GM21786 (cell line): Measurements from ENCODE around the gene MMP28.

Experiments used
- ATAC-seq: cut with Tn5 transposase; IDR thresholded peaks from one replicate; pipeline ENCODE4 v1.9.1; 2021; ENCODE audit not compliant: unreplicated experiment

MMP28 gene

DNA sequence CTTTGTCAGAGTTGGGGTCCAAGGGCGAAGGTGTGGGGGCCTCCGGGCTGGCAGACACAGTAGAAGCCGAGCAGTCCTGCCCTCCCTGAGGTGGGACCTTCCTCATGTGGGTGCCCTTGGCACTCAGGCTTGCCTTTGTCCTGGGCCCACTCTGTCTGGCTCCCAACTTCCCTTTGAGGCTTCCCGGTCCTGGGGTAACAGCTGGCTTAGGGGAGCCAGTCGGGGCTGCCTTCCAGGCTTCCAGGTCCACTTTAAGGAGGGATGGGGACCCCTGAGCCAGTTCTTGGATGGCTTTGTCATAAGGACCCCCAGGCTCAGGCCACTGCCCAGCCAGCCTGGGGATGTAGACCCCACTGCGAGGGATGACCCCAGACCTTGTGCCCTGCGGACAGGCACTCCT lies 50.2 kb downstream of the MMP28 start:
- ATAC-seq, result no peak

DNA sequence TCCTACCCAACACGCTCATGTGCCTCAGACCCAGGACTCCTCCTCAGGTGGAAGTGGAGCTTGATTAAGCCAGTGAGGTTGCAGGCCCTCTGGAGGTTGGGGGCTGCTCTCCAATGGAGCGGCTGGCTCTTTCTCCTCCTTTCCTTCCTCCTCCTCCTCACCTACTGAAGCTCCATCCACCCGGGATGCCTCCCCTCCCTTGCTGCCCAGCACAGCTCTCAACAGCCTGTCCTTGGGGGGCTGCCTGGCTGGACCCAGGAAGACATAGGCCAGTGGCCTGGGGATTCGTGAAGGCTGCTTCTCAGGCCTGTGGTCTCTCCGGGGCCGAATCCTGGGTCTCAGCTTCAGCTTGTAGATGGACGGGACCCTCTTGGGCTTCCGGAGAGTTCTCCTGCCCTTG lies 50.6 kb downstream of the MMP28 start:
- no peak for ATAC-seq

DNA sequence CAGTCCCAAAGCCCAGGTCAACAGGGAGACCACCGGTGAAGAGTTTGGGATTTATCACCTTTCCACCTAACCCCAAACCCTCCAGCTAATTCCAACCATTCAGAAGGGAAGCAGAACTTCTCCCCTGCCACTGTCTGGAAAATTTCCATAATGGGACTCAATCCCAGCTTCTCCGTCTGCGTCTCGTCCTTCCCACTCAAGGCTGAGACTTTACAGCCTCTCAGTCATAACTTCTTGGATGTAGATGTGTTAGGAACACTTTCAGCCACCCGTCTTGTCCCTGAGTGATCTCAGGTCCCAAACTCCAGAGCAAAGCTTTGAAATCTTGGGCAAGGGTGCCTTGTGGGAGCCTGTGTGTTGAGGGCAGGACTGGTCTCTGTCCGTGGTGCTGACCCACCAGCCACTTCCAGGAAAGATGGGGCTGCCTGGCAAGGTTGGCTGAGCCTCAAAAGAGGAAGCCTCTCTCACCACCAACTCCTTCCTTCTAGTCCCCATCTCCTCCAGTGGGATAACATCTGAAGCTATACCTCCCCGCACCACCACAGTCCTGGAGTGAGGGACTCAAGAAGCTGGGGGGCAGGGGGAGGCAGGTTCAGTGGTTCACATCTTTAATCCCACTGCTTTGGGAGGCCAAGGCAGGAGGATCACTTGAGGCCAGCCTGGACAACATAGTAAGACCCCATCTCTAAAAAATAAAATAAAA lies 51.7 kb downstream of the MMP28 start:
- no peak for ATAC-seq

DNA sequence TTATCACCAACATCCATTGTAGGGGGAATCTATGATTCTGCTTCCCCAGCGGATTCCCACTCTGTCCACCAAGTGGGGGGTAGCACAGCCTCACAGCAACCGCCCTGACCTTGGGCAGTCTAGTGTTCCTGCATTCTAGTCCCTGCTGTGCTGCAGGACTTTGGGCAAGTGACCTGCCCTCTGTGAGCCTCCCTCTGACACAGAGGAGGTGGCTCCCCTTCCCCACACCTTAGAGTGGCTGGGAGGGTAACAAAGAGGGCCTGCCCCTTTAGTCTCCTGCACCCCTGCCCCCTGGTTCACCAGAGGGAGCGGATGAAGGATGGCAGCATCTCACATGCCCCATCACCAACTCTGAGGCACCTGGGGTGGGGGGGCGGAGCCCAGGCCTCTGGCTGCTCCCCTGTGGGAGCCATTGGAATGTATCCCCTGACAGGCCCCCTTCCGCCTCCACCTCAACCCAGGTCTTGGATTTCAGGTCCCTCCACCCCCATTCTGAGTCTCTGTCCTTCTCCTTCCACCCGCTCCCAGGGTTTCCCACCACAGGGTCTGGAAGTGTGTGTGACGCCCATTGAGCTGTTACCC lies 52.5 kb downstream of the MMP28 start:
- ATAC-seq, result no peak

DNA sequence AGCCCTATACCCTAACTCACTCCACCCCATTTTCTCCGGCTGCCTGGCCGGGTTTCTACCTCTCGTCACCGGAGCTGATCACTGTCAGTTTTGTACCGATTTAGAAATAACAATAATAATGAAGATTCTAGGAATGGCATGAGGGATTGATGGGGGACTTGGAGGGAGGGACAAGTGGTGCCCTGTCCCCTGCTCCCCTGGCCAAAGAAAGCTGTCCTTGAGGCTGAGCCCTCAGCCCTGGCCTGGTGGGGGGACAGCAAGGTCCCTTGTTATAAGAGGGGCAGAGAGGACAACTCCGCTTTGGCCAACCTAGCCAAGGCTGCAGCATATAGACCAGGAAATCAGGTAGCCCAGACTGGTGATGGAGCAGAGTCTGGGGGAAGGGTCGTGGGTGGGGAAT lies 52.9 kb downstream of the MMP28 start:
- ATAC-seq, result no peak

DNA sequence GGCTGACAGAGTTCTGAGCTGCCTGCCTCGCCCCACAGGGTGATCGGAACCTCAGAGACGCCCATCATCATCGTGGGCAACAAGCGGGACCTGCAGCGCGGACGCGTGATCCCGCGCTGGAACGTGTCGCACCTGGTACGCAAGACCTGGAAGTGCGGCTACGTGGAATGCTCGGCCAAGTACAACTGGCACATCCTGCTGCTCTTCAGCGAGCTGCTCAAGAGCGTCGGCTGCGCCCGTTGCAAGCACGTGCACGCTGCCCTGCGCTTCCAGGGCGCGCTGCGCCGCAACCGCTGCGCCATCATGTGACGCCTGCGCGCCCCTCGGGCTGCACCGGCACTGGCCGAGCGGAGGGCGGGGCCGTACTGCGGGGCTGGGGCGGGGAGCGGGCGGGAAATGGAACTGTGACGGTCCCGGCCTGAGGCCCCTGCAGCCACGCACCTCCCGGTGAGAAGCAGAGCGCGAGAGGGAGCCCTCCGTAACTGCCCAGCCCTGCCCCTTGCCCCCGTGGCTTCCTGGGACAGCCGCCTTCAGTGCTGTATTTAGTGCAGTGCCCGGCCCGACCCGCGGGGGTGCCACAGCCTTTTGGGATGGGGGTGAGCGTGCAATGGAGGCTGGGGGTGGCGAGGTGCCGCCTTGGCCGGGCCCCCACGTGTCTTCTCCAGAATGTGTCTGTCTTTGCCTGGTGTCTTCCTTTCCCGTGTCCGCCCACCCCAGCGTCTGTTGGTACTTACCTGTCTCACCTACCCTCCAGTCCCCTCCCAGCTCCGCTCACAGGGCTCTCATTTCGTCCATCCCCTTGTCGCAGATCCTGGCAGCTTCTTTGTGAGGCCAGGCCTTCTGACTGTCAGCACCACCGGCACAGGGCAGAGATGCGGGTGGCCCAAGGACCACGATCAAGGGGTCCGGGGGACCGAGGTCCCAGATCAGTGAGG lies 54.2 kb downstream of the MMP28 start:
- no peak for ATAC-seq

DNA sequence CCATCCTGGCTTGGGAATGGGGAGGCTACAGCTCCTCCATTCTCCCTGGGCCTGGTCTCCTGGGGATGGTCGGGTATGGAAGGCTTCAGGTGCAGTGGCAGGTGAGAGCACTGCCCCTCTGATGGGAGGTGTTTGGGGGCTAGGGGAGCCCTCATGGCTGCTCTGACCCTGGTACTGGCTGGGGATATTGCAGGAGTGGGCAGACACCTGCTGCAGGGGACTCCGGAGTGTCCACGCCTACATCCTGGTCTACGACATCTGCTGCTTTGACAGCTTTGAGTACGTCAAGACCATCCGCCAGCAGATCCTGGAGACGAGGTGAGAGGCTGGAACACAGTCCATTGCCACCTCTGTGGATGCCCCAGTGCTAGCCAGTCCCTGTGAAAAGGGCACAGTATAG lies 55.2 kb downstream of the MMP28 start:
- ATAC-seq, result no peak

DNA sequence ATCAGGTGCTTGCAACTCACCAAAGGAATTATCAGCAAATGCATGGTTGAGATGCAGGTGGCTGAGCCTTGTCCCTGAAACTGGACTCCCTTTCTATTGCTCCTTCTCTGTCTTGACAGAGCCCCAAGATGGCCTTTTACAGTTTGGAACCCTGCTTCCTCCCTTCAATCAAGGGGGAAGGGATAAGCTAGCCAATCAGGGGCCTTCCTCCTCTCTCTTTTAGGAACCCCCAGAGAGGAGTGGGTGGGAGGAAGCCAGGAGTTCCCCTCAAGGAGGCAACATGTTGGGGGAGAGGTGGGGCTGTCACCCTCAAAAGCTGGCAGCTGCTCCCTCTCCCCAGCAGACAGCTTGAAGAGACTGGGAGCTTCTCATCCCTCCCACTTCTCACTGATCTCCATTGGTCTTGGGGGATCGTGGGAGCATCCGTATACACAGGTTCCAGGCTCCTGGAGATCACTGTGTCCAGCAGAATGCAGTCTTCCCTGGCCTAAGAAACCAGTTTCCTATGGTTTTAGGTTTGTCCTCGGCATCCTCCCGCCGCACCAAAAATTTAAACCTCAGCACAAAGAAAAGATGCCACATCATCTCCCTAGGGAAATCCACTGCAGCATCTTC lies 56.8 kb downstream of the MMP28 start:
- no peak for ATAC-seq

DNA sequence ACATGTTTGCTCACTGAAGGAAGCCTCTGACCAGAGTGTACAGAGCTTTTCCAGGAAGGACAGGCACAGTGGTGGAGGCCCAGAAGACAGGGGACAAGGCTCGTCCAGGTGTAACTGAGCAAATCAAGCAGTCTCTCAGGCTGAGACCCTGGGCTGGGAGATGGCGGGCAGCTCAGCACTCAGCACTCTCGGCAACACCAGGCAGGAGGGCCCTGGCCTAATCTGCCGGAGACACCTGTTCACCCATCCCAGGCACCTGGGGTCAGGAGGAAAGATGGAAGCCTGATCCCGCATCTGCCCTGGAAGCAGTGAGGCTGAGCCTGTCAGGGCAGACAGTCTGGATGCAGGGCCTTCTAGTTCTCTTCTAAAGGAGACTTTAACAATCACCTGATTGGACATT lies 59.2 kb downstream of the MMP28 start:
- ATAC-seq, result no peak

DNA sequence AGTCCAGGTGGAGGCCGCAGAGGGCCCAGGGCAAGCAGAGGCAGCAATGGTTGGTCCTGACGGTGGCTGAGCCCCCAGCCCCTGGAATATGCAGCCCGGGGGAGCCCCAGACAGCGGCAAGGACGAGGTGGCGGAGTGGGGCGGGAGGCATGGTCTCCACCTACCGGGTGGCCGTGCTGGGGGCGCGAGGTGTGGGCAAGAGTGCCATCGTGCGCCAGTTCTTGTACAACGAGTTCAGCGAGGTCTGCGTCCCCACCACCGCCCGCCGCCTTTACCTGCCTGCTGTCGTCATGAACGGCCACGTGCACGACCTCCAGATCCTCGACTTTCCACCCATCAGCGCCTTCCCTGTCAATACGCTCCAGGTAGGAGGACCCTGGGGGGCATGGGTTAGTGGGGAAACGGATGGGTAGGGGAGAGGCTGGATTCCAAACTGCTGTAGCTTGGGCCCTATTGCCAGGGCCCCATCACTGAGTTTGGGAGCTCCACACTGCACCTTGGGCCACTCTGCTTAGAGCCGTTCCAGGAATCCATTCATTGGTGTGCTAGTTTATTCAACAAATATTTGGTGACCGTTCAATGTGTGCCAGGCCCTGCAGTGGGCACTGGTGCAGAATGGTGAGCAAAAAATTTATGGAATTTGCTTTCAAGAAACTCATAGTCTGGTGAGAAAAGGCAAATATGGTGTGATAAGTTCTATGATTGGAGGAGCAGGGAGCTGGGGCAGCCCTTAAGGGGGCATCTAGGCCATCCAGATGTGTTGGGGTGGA lies 60.2 kb downstream of the MMP28 start:
- no peak for ATAC-seq

DNA sequence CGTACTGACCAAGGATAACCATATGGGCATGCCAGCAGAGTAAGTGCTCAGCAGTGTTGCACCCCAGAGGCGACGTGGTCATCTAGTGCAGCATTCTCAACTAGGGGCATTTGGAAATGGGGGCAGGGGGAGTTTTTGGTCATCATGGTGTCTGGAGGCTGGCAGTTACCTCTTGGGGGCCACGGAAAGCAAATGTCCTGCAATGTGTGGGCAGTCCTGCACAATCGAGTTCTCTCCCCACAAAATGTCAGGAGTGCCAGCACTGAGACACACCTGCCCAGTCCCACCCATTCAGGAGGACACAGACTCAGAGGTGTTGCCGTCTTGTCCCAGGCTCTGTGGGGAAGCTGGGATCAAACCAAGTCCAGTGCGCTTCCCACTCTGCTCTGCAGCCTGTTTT lies 61.0 kb downstream of the MMP28 start:
- ATAC-seq, result no peak

DNA sequence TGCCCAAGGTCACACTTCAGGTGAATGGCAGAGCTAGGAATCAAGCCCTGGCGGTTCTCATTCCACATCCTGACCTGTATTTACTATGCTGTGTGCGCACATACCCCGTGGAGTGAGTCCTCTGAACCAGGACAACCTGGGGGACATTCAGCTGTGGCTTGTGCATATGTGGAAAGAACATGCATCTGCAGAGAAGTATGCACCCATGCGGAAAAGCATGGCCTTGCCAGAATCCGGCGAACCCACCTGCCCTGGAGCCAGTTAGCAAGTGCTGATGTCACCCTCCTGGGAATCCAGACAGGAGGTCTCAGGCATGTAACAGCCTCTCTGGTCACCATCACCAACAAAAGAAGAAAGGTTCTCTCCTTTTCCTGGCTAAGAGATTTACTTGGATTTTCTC lies 62.1 kb downstream of the MMP28 start:
- ATAC-seq, result no peak

DNA sequence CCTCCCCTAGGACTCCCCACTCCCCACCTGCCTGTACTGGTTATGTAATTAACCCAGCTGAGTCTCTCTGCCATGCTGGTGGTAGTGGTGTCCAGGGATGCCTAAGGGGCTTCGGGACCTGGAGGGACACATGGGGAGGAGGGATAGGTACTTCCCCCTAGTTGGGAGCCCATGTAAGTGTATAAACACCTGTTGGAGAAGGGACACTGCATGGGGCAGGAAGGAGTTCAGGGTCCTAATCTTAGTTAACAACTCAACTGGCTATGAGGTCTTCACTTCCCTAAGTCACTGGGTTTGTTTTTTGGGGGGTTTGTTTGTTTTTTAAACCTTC lies 62.7 kb downstream of the MMP28 start:
- no peak for ATAC-seq

DNA sequence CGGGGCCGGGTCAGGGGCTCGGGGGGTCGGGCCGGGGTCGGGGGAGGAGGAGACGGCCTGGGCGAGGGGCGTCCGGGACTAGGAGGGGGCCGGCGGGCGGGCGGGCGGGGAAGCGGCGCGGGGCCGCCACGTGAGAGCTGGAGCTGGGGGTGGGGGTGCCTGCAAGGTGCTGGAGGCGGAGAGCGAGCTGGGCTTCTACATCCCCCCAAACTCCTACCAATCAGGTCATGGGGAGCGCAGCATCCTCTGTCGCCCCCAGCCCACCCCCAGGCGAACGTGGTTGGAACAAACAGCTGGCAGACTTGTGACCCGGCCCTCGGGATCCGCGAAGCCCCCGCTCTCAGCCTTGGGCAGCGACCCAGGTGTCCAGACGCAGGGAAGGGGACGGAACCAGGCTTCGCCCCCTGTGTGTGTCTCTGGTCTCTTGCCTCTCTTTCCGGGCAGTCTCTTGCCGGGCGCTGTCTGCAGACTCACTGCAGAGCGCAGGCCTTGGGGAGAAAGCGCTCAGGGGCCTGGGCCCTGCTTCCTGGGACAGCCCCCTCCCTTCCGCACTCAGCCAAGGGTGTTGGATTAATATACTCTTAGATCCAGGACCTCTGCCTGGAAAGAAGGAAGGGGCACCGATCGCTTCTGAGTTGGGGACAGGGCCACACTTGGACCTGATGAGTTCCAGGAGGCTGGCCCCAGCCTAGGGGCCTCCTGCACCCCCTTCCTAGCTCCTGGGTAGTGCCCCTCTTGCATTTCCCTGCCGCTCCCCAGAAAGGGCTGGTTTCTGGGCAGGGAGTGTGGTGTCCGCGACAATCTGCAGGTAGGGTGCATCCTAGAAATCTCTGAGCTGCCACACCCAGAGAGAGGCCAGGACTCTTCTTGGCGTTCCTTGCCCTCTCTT lies 63.3 kb downstream of the MMP28 start:
- no peak for ATAC-seq

DNA sequence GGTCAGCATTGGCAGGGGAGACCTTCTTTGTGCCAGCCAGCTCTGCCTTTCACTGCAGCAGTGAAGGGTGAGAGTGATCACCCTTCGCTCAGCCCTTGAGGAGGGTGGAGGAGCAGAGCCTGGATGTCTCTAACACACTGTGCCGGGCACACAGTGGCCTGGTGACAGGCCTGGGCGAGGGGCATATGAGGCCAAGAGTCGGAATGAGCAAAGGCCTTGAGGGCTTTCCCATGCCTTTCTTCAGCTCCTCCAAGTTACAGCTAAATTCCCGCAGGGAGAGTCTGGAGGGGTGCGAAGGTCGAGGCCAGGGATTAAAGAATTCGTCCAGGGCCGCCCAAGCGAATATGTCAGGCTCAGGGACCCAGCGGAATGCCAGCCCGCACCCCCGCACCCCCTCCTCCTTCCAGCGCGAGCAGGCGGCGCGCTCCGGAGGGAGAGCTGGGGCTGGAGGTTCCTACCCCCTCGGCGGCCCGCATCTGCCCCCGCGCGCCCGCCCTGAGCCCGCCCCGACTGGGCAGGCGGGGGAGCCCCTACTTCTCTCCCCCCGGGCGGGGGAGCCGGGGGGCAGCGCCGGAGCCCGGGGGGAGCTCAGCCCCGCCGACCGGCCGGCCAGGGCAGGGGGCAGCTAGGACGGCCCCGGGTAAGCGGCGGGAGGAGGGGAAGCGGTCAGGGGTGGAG lies 64.1 kb downstream of the MMP28 start, which contains the start of gene RASL10B:
Gene RASL10B, plus strand, starts transcription at position 401 of the 678 bp plus-strand sequence. CDS start 3,546 bp downstream, outside the sequence.
- ATAC-seq, result no peak

DNA sequence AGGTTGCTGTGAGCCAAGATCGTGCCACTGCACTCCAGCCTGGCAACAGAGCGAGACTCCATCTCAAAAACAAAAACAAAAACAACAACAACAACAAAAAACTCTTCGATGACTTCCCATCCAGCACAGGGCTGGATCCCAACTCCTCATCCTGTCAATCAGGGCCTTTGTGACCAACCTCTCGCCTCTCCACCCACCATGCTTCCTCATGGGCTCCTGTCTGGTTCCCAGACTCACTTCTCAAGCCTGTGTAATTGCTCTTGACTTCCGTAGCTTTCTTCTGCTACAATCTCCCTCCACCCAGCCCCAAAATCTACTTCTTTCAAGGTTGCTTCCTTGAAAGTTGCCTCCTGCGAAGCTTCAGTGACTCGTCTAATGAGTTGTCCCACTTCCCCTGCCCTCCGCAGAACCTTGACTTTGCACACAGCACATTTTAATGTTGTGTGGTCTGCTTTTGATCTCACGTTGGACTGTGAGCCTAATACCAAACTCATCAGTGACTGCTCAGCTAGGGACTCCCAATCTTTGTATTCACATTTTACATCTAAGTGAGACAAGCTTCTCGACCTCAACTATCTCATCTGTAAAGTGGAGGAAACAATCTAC lies 64.9 kb downstream of the MMP28 start:
- ATAC-seq, result no peak

DNA sequence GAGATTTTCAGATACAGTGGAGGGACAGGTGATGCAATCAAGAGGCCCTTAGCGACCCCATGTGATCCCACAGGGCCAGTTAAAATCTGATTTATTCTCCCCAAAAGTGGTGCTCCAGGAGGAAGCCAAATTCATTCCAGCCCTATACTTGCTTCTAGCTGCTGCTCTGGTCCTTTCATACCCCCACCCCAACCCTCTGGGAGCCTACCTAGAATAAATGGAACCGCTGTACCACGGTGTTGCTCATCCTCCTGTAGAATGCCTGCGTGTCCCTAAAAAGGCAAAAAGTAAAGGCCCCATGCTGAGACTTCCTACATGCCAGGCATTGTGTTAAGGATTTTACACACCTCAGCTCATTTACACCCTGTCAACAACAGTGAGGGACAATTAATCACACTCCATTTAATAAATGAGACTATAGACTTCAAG lies 66.0 kb downstream of the MMP28 start:
- ATAC-seq, result no peak

DNA sequence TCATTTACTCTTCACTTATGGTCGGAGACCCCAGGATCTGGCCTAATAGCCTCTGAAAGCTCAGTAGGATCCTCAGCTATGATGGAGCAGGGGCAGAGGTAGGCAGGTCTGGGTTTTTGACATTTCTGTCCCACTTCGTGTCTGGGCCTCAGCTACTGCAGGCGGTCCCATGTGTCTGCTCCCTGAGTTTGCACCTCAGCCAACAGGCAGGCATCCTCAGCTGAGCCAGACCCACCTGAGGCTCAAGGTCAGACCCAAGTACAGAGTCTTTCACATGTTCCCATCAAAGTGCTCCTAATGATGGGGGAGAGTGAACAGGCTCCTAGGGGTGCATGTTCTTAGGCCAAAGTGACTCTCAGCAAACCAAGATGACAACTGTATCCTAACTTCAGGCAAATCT lies 66.9 kb downstream of the MMP28 start:
- ATAC-seq, result no peak

DNA sequence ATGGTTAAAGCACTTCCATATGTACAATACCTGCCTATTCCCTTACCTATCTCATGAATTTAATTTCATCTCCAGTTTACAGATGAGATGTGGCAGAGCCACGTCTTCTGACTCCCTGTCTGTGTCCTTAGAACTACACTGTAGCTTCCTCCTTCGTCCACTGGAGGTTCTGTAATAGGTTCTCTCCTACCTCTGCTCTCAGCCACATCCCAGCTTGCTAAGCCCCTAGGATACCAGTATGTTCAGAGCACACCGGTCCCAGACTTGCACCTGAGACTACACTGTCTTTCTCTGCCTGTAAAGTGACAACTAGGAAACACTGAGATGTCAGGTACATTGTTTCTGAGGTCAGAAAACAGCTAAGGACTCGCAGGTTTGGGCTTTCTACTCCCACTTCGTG lies 67.8 kb downstream of the MMP28 start:
- ATAC-seq, result no peak
